SK-N-SH (cell line): ENCODE measurements around the gene DLL1. TPM values are rescaled to one million over a fixed set of nuclear protein-coding genes. Genes with fewer than 3 reads are reported as not detected.
A peak's percentile ranks its signal among the peaks of the same experiment; 100 is the strongest.

ENCODE experiments used
- CTCF ChIA-PET: fragments of 300-600, 350-600 bp; formaldehyde crosslinking; extraction: SDS; loops from one replicate; lab custom pipeline; 2021; lab: Yijun Ruan, JAX
- POLR2A ChIA-PET: fragments of 350-600 bp; sonication (Branson Sonifier 250); formaldehyde crosslinking; extraction: SDS; loops from one replicate; lab custom pipeline; 2020; ENCODE audit warnings: antibody characterized with exemption, inconsistent platforms; lab: Yijun Ruan, JAX
- DNase-seq: peaks from one replicate; pipeline ENCODE4 v3.0.0; 2012
- H2AFZ ChIP-seq: fragments of 200-600 bp; sonication (generic); 2 replicates; pipeline ENCODE4 v1.8.1; 2016; ENCODE audit warnings: antibody characterized with exemption, mild to moderate bottlenecking, low read depth
- H3F3A ChIP-seq: fragments of 200-600 bp; sonication (generic); replicated peaks from 2 replicates; pipeline ENCODE3; 2016; ENCODE audit warnings: antibody characterized with exemption, mild to moderate bottlenecking; ENCODE audit not compliant: insufficient read depth
- H3K27ac ChIP-seq, 2 experiments: fragments of 200-500 bp in 1 of 2; fragments of 200-600 bp in 1 of 2; sonication (Bioruptor generic) in 1 of 2; sonication (generic), shearing (Covaris generic) in 1 of 2; 2 replicates each; pipeline versions ENCODE4 v1.5.1 to v1.6.1; 2014 to 2016; ENCODE audit warnings: low read depth in 2 of 2, inconsistent platforms in 1 of 2, low read length in 1 of 2, mild to moderate bottlenecking in 1 of 2, mixed read lengths in 1 of 2
- H3K27me3 ChIP-seq: fragments of 200-600 bp; sonication (generic), shearing (Covaris generic); 2 replicates; pipeline ENCODE4 v1.6.1; 2016; ENCODE audit warnings: mixed run types; ENCODE audit not compliant: insufficient read depth
- H3K36me3 ChIP-seq, 2 experiments: fragments of 200-500 bp in 1 of 2; fragments of 200-600 bp in 1 of 2; sonication (Bioruptor generic) in 1 of 2; sonication (generic) in 1 of 2; replicated peaks in 1 of 2; 2 replicates each; pipeline versions ENCODE3 to v1.5.1; 2014 to 2016; ENCODE audit warnings: low read length in 1 of 2, mild to moderate bottlenecking in 1 of 2; ENCODE audit not compliant: insufficient read depth in 2 of 2, control insufficient read depth in 1 of 2
- H3K4me1 ChIP-seq, 2 experiments: fragments of 200-500 bp in 1 of 2; fragments of 200-600 bp in 1 of 2; sonication (Bioruptor generic) in 1 of 2; sonication (generic), shearing (Covaris generic) in 1 of 2; 2 replicates each; pipeline versions ENCODE4 v1.5.1 to v1.6.1; 2014 to 2016; ENCODE audit warnings: low read depth in 1 of 2, low read length in 1 of 2, mixed run types in 1 of 2; ENCODE audit not compliant: insufficient read depth in 2 of 2, control insufficient read depth in 1 of 2
- H3K4me2 ChIP-seq: fragments of 200-600 bp; sonication (generic), shearing (Covaris generic); 2 replicates; pipeline ENCODE4 v1.6.1; 2017; ENCODE audit warnings: mixed run types
- H3K4me3 ChIP-seq, 2 experiments: fragments of 200-500 bp in 1 of 2; fragments of 200-600 bp in 1 of 2; sonication (Bioruptor generic) in 1 of 2; sonication (generic), shearing (Covaris generic) in 1 of 2; 2 replicates each; pipeline versions ENCODE4 v1.5.1 to v1.8.1; 2014 to 2016; ENCODE audit warnings: low read depth in 2 of 2, inconsistent platforms in 1 of 2, low read length in 1 of 2, mild to moderate bottlenecking in 1 of 2, mixed read lengths in 1 of 2, moderate library complexity in 1 of 2
- H3K79me2 ChIP-seq: fragments of 200-600 bp; sonication (generic); 2 replicates; pipeline ENCODE4 v1.8.1; 2017; ENCODE audit warnings: mild to moderate bottlenecking; ENCODE audit not compliant: insufficient read depth
- H3K9ac ChIP-seq: fragments of 200-600 bp; sonication (generic); 2 replicates; pipeline ENCODE4 v1.6.1; 2017; ENCODE audit warnings: mixed run types
- H3K9me2 ChIP-seq: fragments of 200-600 bp; sonication (generic); 2 replicates; pipeline ENCODE4 v1.6.1; 2017; ENCODE audit warnings: mixed run types
- H3K9me3 ChIP-seq: fragments of 200-600 bp; sonication (generic); 2 replicates; pipeline ENCODE4 v1.6.1; 2017; ENCODE audit warnings: mixed run types, mild to moderate bottlenecking, moderate library complexity
- H4K20me1 ChIP-seq: fragments of 200-600 bp; sonication (generic); 2 replicates; pipeline ENCODE4 v1.6.1; 2017; ENCODE audit warnings: mild to moderate bottlenecking, mixed run types; ENCODE audit not compliant: insufficient read depth
- ELF1 ChIP-seq: IDR thresholded peaks from 2 replicates; pipeline ENCODE4 v1.4.0; 2012
- FOSL2 ChIP-seq: IDR thresholded peaks from 2 replicates; pipeline ENCODE4 v1.4.0; 2012; ENCODE audit warnings: low read depth, mild to moderate bottlenecking, moderate library complexity, borderline replicate concordance
- FOXJ3 ChIP-seq: sonication (generic); formaldehyde crosslinking; IDR thresholded peaks from 2 replicates; pipeline ENCODE4 v1.5.1; 2020; ENCODE audit warnings: mild to moderate bottlenecking, missing genetic modification reagents
- MAX ChIP-seq: IDR thresholded peaks from 2 replicates; pipeline ENCODE4 v1.4.0; 2012; ENCODE audit warnings: low read depth
- MEF2A ChIP-seq: IDR thresholded peaks from 2 replicates; pipeline ENCODE4 v1.4.0; 2012; ENCODE audit warnings: low read depth, borderline replicate concordance
- MXI1 ChIP-seq: IDR thresholded peaks from 2 replicates; pipeline ENCODE4 v1.6.1; 2012; ENCODE audit warnings: mild to moderate bottlenecking, low read depth, low read length, improper control_type of control experiment
- RFX5 ChIP-seq: IDR thresholded peaks from 2 replicates; pipeline ENCODE4 v1.6.1; 2012; ENCODE audit warnings: mild to moderate bottlenecking, improper control_type of control experiment, low read length
- RXRA ChIP-seq: IDR thresholded peaks from 2 replicates; pipeline ENCODE4 v1.4.0; 2012; ENCODE audit warnings: low read depth, mild to moderate bottlenecking, borderline replicate concordance
- TCF12 ChIP-seq: IDR thresholded peaks from 2 replicates; pipeline ENCODE4 v1.4.0; 2012
- TEAD4 ChIP-seq: IDR thresholded peaks from 2 replicates; pipeline ENCODE4 v1.4.0; 2012; ENCODE audit warnings: mild to moderate bottlenecking, borderline replicate concordance; ENCODE audit not compliant: insufficient read depth
- USF2 ChIP-seq: fragments of 150-350 bp; IDR thresholded peaks from 2 replicates; pipeline ENCODE4 v1.6.1; 2017; ENCODE audit warnings: antibody characterized with exemption, low read length, low read depth, borderline replicate concordance
- WGBS: methylation state at CpG from one replicate; pipeline ENCODE4 v1.1.6; 2017; ENCODE audit warnings: low lambda C conversion rate; 5-methylcytosine and 5-hydroxymethylcytosine counted together
- polyA plus RNA-seq, 3 experiments: library from polyadenylated mRNA; depleted of rRNA; stranded (reverse); fragments of >200 nt; gene quantifications; 2 replicates each; pipeline ENCODE4 v1.2.3, GENCODE V29; 2012
- TF ChIP-seq, protein P1 (sequence below): IDR thresholded peaks from 2 replicates; pipeline ENCODE4 v1.6.1; 2012; ENCODE audit warnings: mild to moderate bottlenecking, low read depth, low read length, moderate library complexity

The DLL1 gene
- polyA plus RNA-seq, 1 of the 3 experiments (the other 2 are of a cell fraction), result 0.25 TPM

GRCh38 chr6:170256641-170257040 lies 34.2 kb downstream of the DLL1 start (continued):
- TF ChIP-seq, protein P1, sequence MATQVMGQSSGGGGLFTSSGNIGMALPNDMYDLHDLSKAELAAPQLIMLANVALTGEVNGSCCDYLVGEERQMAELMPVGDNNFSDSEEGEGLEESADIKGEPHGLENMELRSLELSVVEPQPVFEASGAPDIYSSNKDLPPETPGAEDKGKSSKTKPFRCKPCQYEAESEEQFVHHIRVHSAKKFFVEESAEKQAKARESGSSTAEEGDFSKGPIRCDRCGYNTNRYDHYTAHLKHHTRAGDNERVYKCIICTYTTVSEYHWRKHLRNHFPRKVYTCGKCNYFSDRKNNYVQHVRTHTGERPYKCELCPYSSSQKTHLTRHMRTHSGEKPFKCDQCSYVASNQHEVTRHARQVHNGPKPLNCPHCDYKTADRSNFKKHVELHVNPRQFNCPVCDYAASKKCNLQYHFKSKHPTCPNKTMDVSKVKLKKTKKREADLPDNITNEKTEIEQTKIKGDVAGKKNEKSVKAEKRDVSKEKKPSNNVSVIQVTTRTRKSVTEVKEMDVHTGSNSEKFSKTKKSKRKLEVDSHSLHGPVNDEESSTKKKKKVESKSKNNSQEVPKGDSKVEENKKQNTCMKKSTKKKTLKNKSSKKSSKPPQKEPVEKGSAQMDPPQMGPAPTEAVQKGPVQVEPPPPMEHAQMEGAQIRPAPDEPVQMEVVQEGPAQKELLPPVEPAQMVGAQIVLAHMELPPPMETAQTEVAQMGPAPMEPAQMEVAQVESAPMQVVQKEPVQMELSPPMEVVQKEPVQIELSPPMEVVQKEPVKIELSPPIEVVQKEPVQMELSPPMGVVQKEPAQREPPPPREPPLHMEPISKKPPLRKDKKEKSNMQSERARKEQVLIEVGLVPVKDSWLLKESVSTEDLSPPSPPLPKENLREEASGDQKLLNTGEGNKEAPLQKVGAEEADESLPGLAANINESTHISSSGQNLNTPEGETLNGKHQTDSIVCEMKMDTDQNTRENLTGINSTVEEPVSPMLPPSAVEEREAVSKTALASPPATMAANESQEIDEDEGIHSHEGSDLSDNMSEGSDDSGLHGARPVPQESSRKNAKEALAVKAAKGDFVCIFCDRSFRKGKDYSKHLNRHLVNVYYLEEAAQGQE, result no peak
- TF ChIP-seq ELF1, result no peak
- TF ChIP-seq MXI1, result no peak
- TF ChIP-seq FOSL2, result no peak
- TF ChIP-seq RXRA, result no peak

DNA sequence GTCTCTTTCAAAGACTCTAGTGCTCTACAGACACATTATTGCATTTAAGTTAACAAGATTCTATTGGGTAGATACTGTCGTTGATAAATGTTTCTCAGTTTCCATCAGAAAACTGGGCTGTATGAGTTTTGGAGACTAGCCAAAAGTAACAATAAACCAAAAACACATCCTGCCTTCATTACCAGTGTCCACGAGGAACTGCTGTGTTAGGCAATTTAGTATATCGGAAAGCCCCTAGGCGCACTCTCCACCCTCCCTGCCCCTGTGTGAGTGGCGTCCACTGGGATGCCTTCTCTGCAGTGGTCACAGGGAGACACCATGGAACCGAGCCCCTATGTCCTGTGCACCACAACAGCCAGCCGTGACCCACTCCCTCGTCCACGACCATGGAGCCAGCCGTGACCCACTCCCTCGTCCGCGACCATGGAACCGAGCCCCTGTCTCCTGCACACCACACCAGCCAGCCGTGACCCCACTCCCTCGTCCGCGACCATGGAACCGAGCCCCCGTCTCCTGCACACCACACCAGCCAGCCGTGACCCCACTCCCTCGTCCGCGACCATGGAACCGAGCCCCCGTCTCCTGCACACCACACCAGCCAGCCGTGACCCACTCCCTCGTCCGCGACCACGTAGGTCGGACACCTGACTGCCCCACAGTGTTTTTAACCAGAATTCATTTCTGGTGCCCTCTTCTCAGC lies 35.3 kb downstream of the DLL1 start:
- TF ChIP-seq FOXJ3, result no peak
- TF ChIP-seq MXI1, result no peak
- TF ChIP-seq MAX, result no peak
- TF ChIP-seq USF2, result no peak
- no peak for TF ChIP-seq RFX5
- no peak for TF ChIP-seq MEF2A
- TF ChIP-seq FOSL2, result no peak
- TF ChIP-seq TCF12, result no peak
- TF ChIP-seq, protein P1, result no peak
- no peak for TF ChIP-seq TEAD4
- ChIA-PET CTCF (interaction anchor here (1.0 kb wide), 1 partner anchor 31 kb away, joined by 3 read pairs; no protein-coding TSS in a partner anchor), POLR2A (no interaction called here)
- Histone ChIP-seq H3K4me2 (no peak overlapping the region), H3K27ac (no peak overlapping the region), H4K20me1 (0 out of 2 replicates have a peak, but pooled peaks cover 3% of the 10 kb centered on the region), H3K27me3 (no peaks in the 10 kb centered on the region), H3K79me2 (no peaks in the 10 kb centered on the region), H3K4me1 (no peaks in the 10 kb centered on the region; a peak in 1 of 4 replicates), H3K36me3 (no peaks in the 10 kb centered on the region), H2AFZ (no peak overlapping the region), H3K4me3 (no peak overlapping the region), H3F3A (no peaks in the 10 kb centered on the region), H3K9me2 (no peaks in the 10 kb centered on the region), H3K9me3 (no peaks in the 10 kb centered on the region), H3K9ac (no peak overlapping the region)
- DNase-seq, result peak; percentile 56
- WGBS, result 69% methylated on average over 21 of the region's 32 CpGs
